ENCODE data around the gene SELENOH. TPM values are rescaled to one million over a fixed set of nuclear protein-coding genes. Genes with fewer than 3 reads are reported as not detected.

The SELENOH gene
- total and polyA plus RNA-seq, 9 of the 15 experiments (the other 6 are each of a cell fraction or from before 2014, with no cell fraction given): 16.6 to 299 (median 118) TPM

DNA sequence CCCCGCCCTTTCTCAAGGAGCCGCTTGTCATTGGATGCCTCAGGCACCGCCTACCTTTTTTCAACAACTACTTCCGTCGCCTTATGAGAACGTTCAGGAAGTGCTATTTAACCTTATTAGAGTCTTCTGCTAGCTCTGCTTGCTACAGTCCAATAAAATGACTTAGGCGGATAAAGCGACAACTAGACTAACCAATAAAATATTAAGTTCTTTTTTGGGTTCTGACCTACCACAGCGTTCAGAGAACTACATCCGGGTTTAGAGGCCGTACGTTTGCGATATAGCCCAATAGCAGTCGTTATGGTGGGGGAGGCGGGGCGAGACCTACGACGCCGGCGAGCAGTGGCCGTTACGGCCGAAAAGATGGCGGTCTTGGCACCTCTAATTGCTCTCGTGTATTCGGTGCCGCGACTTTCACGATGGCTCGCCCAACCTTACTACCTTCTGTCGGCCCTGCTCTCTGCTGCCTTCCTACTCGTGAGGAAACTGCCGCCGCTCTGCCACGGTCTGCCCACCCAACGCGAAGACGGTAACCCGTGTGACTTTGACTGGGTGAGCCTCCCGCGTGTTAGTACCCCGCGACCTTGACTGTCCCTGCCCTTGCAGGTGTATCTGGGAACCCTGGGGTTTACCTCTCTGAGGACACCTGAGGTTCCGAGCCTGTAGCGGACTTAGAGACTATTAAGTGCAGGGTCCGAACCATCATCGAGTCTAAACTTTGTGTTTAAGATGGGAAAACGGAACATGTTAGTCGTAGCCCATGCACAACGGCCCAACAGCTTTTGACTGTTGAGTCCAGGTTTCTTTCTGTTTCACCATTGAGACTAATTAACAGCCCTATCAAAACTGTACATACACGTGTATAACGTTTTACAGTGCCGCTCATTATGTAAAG, 28.8 kb upstream of the SELENOH start, which contains the start of gene TMX2 (continued):
- peak; percentile 89 for TF ChIP-seq RBM25 (IDR thresholded peaks at IDR 0.05; ENCODE audit: low read depth, low read length, severe bottlenecking)
- peak; percentile 61; the same call in 1 of the 2 replicates for TF ChIP-seq PML (IDR thresholded peaks at IDR 0.05; ENCODE audit: low read length)
- TF ChIP-seq ESRRA (IDR thresholded peaks at IDR 0.05; ENCODE audit: borderline replicate concordance, low read depth): peak; percentile 93
- peak; percentile 99 for TF ChIP-seq GABPA (tag; conservative IDR thresholded peaks at IDR 0.05; ENCODE audit: low read depth)
- TF ChIP-seq EHMT2 (IDR thresholded peaks at IDR 0.05): peak; percentile 39; the same call in 1 of the 2 replicates
- TF ChIP-seq SRF (CRISPR knock-in tag; IDR thresholded peaks at IDR 0.05): peak in 1 of 2 experiments; percentile 86; a peak in 1 of 4 replicates
- TF ChIP-seq NR2C1 (IDR thresholded peaks at IDR 0.05): peak; percentile 99
- TF ChIP-seq NR2C1 (tag; IDR thresholded peaks at IDR 0.05): peak; percentile 99
- TF ChIP-seq PHB2 (IDR thresholded peaks at IDR 0.05; ENCODE audit: low read depth): 0 out of 2 replicates have a peak, but pooled peaks have one; percentile 37
- TF ChIP-seq, protein P1, sequence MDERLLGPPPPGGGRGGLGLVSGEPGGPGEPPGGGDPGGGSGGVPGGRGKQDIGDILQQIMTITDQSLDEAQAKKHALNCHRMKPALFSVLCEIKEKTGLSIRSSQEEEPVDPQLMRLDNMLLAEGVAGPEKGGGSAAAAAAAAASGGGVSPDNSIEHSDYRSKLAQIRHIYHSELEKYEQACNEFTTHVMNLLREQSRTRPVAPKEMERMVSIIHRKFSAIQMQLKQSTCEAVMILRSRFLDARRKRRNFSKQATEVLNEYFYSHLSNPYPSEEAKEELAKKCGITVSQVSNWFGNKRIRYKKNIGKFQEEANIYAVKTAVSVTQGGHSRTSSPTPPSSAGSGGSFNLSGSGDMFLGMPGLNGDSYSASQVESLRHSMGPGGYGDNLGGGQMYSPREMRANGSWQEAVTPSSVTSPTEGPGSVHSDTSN (CRISPR knock-in tag; IDR thresholded peaks at IDR 0.05; ENCODE audit: low read depth): no peak
- TF ChIP-seq, protein P1 (tag; conservative IDR thresholded peaks at IDR 0.05; ENCODE audit: low read depth): peak; percentile 96
- TF ChIP-seq ZNF140 (CRISPR knock-in tag; IDR thresholded peaks at IDR 0.05): no peak
- no peak for TF ChIP-seq MBD1 (CRISPR knock-in tag; IDR thresholded peaks at IDR 0.05)
- TF ChIP-seq GABPB2 (CRISPR knock-in tag; conservative IDR thresholded peaks at IDR 0.05): 0 out of 2 replicates have a peak, but pooled peaks have one; percentile 17
- peak; percentile 92 for TF ChIP-seq FOS (IDR thresholded peaks at IDR 0.05; ENCODE audit: extremely low read depth, insufficient read length)
- TF ChIP-seq, protein P2, sequence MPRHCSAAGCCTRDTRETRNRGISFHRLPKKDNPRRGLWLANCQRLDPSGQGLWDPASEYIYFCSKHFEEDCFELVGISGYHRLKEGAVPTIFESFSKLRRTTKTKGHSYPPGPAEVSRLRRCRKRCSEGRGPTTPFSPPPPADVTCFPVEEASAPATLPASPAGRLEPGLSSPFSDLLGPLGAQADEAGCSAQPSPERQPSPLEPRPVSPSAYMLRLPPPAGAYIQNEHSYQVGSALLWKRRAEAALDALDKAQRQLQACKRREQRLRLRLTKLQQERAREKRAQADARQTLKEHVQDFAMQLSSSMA (CRISPR knock-in tag; IDR thresholded peaks at IDR 0.05): peak; percentile 74; the same call in 1 of the 2 replicates
- peak; percentile 92 for TF ChIP-seq CREB1 (IDR thresholded peaks at IDR 0.05)
- TF ChIP-seq CREB1 (CRISPR knock-in tag; IDR thresholded peaks at IDR 0.05): peak; percentile 85
- peak; percentile 49 for TF ChIP-seq SP2 (IDR thresholded peaks at IDR 0.05; ENCODE audit: extremely low read depth, low read depth, low read length, poor library complexity, severe bottlenecking)
- peak; percentile 94; the same call in 1 of the 2 replicates for TF ChIP-seq ATF6 (CRISPR knock-in tag; IDR thresholded peaks at IDR 0.05)
- TF ChIP-seq NFYB (IDR thresholded peaks at IDR 0.05; ENCODE audit: extremely low read depth, insufficient read length): peak; percentile 77

All from K562 (cell line).